Limb (tissue), 2 donors: ENCODE results near the gene ATP11C.
"Not testable (repeated sequence)": the region's sequence is repeated elsewhere in the genome, so short reads cannot be mapped to it uniquely, and the experiment has no call there.

Source experiments
- DNase-seq, 2 donors: peaks; one replicate each; pipeline ENCODE4 v3.0.0-alpha.2; 2016; ENCODE audit errors: extremely low spot score in 2 of 2

The ATP11C gene

GRCh38 chrX:139856826-139857225 is 76.0 kb downstream of the ATP11C start:
- DNase-seq = not testable (repeated sequence)

DNA sequence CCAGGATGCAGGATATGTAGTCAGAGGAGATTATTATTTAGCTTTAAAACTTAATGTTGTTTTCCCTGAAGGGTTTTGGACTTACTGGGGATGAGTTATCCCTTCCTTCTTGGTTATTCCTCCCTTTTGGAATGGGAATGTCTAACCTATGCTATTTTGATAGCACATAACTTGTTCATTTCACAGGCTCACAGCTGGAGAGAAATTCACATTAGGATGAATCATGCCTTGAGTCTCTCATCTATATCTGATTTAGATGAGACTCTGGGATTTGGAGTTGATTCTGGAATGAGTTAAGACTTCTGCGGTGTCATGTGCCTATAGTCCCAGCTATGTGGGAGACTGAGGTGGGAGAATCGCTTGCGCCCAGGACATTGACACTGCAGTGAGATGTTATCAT is 81.1 kb downstream of the ATP11C start:
- DNase-seq = no peak

DNA sequence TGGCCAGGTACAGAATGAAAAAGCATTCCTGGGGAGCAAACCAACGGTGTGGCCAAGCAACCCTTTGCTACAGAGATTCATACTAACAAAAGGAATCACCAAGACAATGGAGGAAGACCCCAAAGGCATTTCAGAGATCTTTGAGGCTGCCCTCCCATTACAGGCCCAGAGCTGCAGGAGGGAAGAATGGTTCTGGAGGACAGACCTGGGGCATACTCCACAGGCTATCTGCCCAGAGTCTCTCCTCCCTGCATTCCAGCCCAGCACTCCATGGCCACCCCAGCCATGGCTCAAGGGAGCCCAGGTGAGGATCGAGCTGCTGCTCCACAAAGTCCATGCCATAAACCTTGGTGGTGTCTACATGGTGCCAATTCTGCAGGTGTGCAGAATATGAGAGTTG is 81.9 kb downstream of the ATP11C start:
- no peak for DNase-seq

DNA sequence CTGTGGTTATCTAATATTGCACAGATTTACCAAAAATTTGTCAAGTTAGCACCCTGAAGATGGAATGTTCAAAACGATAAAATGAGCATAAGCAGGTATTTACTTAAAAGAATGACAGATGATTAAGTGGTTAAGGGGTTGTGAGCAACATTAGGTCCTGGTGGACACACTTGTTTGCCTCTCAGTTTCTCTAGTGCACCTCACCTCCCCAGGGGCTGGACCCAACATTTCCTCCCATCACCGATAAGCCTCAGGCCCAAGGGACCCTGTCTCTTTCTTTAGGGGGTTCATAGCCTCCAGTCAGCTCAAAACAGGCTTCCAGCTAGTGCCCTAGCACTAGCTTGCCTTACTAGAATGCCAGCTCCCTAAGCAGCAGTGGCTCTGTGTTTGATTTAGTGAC is 88.0 kb downstream of the ATP11C start:
- DNase-seq = no peak

GRCh38 chrX:139844163-139844562 is 88.7 kb downstream of the ATP11C start:
- DNase-seq = no peak

DNA sequence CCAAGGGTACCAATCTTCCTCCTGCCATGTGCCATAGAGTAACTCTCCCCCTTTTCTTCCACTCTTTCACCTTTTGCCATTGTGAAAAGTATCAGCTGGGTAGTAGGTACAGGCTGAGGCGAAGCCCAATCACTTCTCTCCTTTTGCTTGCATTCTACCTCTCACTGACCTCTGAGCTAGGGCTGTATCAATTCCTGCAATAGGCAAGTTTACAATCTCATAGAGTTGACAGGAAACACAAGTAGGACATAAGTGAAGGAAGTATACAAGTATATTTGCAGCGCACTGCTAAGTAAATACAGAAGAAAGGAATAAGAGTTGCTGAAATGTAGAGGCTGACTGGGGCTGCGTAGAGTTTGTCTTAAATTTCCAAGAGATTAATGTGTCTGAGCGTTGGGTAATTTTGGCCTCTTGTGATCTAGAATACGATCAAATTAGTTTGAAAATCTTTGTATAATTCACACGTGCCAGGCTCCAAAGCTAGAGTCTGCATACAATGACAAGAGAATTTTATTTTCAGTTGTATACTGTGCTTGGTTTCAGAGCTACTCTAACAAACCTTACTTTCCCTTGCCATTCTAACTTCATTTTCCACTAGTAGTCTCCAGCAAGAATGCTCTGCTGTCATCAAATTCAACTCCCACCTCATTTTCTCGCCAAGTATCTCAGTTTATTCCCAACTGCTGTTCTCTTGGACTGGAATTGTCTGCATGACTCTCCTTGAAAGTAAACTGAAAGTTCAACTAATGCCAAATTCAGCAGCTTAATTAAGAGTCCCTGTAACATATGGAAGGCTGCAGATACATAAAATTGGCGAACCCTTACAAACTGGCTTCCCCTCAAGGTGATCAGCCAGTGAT is 90.3 kb downstream of the ATP11C start:
- no peak for DNase-seq

GRCh38 chrX:139836335-139836734 is 96.5 kb downstream of the ATP11C start:
- DNase-seq = not testable (repeated sequence)

DNA sequence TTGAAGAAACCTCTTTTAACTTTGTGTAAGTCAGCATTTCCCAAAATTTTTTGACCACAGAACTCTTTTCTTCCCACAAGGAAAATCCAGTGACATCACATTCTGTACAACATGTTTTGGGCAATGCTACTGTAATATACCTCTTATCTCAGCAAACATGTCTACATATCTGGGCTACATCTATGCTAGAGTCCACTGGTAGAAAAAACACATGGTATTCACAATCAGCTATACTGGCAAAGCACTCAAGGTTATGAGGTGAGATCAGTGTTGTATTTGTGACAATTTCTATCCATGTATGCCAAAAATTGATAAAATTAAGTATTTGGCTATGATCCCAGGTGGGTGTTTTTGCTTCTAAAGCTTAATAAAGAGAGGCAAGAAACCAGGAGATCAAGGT is 98.0 kb downstream of the ATP11C start:
- DNase-seq = no peak

GRCh38 chrX:139832718-139833309 is 100.0 kb downstream of the ATP11C start:
- no peak for DNase-seq

GRCh38 chrX:139831675-139832456 is 101.0 kb downstream of the ATP11C start:
- no peak for DNase-seq

GRCh38 chrX:139831017-139831416 is 101.8 kb downstream of the ATP11C start:
- DNase-seq = no peak

DNA sequence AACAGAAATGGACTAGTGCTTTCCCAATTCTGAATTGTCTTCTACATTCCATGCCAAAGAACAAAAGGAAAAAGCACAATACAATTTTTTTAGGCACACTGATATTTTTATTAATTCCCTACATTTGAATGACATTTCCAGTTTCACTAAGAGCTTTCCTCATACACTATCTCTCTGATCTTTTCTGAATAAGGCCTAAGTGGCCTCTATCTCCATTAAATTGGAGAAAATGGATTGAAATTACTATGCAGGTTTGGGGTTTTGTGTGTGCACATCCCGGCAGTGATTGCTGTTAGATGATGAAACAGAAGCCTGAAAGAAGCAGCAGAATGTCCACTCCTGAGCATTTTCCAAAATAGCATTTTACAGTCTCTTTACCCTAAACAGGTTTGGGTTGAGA is 104.0 kb downstream of the ATP11C start:
- no peak for DNase-seq

GRCh38 chrX:139828033-139828432 is 104.8 kb downstream of the ATP11C start:
- DNase-seq = no peak

DNA sequence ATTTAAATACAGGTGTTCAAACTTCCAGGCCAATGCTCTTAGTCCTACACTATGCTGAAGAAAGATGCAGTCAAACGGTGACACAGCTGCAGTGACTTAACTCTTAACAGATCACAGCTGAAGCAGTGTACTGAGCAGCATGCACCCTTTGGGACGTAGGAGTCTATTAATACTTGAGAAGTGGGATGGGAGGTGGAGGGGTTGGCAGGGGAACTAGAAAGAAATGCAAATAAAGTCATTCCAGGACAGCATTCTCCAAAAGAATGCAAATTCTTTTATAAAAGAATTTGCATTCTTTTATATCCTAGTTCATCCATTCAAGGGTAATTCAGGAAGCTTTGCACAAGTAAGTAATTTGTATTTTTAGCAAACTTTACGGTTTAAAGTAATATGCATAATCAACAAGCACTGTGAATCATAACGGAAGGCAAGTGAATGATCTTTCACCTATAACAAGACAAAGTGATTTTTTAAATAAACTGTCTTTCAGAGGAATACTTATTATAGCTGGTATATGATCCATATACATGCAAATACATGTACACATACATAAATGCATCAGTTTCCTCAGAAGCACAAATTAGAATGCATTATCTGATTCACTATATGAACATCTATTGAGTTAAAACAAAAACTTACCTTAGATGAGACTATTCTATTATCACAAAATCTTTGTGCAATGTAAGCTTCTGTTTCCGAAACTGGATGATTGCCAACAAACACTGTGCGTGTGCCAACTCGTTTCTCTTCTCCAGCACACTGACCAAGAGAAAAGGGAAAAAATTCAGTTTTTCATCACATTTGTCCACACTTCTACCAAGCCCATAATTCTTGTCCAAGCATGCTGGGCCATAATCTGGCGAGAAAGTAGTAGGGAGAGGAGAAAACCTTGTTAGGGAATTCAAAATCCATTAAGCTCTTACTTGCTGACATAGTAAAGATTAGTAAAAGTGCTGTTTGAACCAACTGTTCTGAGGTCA is 106.5 kb downstream of the ATP11C start:
- no peak for DNase-seq

GRCh38 chrX:139825618-139826017 is 107.2 kb downstream of the ATP11C start:
- DNase-seq = no peak

- DNase-seq = no peak
Observed at GRCh38 chrX:139823806-139824205, 109.0 kb downstream of the ATP11C start.

- no peak for DNase-seq
Observed at GRCh38 chrX:139820358-139820984, 112.4 kb downstream of the ATP11C start.

DNA sequence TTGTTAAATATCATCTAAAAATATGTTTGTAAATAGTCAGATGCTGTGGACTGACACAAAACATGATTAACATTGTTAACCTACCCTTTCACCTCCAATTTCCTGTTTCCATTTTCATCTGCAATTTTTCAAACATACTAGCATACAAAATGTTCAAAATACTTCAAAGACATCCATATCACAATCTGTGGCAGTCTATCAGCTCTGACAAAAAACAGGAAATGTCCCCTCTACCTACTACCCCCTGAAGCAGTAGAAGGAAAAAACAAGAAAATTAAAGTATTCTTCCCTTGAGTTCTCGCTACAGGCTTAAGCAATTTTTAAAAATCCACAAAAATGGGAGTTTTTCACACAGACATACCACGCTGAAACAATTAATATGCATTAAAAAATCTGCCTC is 116.6 kb downstream of the ATP11C start:
- DNase-seq = no peak

DNA sequence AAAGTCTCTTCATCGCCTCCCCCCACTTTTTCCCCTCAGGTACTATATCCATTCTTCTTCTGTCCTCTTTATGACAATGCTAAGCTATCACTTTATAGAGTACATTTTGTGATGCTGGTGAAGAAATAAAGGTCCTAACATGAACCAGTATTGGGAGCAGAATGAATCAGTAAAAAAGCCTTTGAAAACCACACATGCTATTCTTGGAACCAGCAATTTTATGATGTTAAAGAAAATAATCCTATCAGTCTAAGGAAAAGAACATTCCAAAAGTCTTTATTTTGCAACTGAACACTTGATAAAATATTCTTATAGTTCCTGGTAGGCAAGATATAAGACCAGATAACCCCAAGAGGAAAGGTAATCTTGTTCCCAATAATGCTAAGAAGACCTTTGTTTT is 117.1 kb downstream of the ATP11C start:
- DNase-seq = no peak

- DNase-seq = no peak
Observed at GRCh38 chrX:139811942-139812629, 120.8 kb downstream of the ATP11C start.
